GM13976 (cell line): ENCODE measurements around the gene PSMB3.

Experiments
- DNase-seq: peaks from one replicate; pipeline ENCODE4 v3.0.0; 2012; ENCODE audit warnings: low spot score
- in situ Hi-C: fragments of 300-500 bp; cut with MboI; formaldehyde crosslinking; loops from one replicate; pipeline ENCODE4 v1.12.0; 2022; ENCODE audit warnings: low sequenced_read_pairs, mixed read lengths, inconsistent platforms; ENCODE audit not compliant: unreplicated experiment
- TF ChIP-seq, protein P1 (sequence below): IDR thresholded peaks from 2 replicates; pipeline ENCODE4 v1.5.1; 2012; ENCODE audit warnings: borderline replicate concordance, mild to moderate bottlenecking; ENCODE audit not compliant: insufficient read depth; ENCODE audit errors: extremely low read depth, missing control alignments, control extremely low read depth

PSMB3 gene

DNA sequence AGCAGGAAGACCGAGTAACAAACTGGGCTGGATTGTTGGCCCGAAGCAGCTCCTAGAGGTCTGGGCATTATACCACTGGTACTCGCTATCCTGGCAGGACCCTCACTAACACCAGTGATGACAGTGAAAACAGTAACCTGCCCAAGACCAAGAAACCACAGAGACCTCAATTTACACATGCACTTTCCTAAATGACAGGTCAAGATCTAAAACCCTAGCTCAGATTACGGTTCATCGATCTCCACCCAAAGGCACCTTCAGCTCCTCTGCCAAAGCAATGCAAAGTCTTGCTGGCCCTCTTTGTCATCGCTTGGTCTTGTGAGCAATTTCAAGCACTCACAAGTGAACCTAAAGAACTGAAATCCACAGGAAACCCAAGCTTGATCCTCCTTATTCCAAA, 45.3 kb downstream of the PSMB3 start:
- no peak for DNase-seq
- TF ChIP-seq, protein P1, sequence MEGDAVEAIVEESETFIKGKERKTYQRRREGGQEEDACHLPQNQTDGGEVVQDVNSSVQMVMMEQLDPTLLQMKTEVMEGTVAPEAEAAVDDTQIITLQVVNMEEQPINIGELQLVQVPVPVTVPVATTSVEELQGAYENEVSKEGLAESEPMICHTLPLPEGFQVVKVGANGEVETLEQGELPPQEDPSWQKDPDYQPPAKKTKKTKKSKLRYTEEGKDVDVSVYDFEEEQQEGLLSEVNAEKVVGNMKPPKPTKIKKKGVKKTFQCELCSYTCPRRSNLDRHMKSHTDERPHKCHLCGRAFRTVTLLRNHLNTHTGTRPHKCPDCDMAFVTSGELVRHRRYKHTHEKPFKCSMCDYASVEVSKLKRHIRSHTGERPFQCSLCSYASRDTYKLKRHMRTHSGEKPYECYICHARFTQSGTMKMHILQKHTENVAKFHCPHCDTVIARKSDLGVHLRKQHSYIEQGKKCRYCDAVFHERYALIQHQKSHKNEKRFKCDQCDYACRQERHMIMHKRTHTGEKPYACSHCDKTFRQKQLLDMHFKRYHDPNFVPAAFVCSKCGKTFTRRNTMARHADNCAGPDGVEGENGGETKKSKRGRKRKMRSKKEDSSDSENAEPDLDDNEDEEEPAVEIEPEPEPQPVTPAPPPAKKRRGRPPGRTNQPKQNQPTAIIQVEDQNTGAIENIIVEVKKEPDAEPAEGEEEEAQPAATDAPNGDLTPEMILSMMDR, result no peak
- in situ Hi-C loops, result no loop called here

DNA sequence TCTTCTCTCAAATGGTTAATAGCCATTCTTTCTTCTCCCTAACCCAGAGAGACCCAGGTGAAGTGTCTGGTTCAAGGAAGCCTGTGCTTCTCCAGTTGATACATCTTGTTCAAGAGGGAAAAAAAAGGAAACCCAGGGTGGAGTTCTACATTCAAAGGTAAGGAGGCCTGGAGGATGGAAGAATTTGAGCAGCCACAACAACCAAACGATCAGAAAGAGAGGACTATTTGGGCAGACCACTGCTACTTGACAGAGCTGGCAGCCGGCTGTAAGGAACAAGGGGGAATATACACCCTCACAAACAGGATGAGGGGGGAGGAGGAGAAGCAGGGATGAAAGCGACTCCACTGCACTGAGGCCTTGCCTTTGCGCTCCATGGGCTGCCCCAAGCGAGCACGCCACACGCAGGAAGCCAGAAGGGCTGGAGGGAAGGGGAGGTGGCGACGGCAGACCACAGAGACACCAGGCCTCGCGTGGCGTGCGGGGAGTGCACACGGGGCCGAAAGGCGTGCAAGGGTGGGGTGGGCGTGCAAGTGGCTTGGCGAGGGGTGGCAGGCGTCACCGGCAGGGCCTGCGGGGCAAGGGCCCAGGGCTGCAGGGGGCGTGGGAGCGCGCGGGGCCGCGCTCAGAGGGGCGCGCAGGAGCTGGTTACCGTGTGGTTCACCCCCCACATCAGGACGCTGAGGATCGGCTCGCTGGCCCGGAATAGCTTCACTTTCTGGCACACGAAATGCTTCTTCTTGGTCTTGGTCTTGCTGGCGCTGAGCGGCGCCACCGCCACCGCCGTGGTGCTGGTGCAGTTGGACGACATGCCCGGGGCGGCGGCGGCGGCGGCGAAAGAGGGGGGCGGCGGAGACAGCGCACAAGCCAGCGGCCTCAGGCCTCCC, 46.3 kb downstream of the PSMB3 start:
- DNase-seq, result peak; percentile 72
- TF ChIP-seq, protein P1, result no peak
- in situ Hi-C loops, result no loop called here

DNA sequence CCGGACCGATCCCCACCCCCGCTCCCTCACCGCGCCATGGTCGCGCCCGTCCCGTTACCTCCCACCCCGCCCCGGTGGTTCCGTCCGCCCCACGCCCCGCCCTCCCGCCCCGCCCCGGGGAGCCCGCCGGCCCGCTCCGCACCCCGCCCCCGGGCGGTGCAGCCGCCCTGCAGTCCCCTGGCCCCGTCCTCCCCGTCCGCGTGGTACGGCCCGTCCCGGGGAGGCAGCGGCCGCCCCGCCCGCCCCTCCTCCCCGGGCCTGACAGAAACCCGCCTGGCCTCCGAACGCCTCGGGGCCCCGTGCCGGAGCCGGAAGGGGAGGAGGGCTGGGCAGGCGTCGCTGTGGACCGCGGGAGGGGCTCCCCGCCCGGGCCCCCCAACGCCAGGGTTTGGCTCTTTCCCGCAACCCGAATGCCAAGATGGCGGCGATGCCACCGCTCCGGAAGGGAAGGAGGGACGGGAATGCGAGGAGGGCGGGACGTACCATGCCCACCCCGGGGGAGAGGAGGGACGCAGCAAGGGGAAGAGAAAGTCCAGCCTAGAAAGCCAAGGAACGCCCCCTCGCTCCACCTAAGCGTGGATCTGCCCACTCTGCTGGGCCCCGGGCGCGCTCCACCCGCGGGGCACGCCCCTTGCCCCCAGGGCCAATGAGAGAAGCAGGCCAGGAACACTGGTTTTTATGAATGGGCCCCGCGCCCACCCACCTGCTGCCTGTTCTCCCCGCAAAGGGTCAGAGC, 47.1 kb downstream of the PSMB3 start, which contains the start of gene PIP4K2B:
PIP4K2B (minus strand) TSS at position 56 of the 736 bp plus-strand sequence. CDS start 132 bp downstream, outside the sequence.
- peak; percentile 96 for DNase-seq
- in situ Hi-C loops, result no loop called here
- TF ChIP-seq, protein P1, result no peak

DNA sequence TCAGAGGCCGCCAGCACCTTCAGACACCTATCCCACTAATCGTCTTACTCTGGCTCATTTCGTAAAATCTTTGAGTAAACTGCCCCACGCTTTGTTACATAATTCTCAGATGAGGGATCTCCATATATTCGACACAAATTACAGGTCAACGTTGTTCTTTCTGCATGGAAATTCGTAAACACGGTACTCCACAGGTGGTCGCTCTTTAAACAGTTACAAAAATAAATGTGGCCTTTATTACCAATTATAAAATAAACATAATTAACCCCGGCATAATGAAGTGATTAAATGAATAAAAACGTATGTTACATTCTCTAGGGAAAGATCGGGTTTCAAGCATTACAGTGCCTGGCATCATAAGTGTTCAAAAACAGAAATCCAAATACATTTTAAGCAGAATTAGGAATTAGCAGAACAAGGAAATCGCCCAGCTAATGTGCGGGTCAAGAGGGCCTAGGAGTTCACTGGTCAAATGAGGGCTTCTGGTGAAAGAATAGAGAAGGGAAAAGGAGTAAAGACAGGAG, 47.8 kb downstream of the PSMB3 start:
- TF ChIP-seq, protein P1, result no peak
- DNase-seq, result no peak

DNA sequence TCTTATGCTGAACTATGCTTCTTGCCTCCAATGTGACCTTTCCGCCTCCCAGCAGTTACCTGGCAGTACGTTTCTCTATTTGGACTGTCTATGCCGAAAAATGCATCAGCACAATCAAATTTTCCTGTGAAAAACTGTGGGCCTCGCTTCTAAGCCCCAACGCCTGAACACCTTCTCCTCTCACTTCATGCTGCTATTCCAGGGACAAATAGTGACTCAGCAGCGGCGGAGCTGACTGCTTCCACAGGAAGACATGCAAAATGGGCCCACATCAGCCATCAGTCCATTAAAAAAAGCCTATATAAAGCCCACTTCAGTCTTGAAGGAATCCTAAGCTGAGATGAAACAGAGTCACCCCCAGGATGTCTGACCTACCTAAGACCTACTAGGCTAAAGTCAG, 57.3 kb downstream of the PSMB3 start:
- no peak for DNase-seq
- in situ Hi-C loops, result no loop called here
- TF ChIP-seq, protein P1, result no peak

More for the DNA sequence above, 47.8 kb downstream of the PSMB3 start:
- in situ Hi-C loops, result no loop called here
